A549 treated with Hydrocortisone at 1 μM for 4 hours (cell line): Measurements from ENCODE around the gene TMEM18. TPM values are rescaled to one million over a fixed set of nuclear protein-coding genes. Genes with fewer than 3 reads are reported as not detected.

Source experiments
- total RNA-seq: library from RNA; stranded (reverse); fragments of 200-300 nt; extraction: Qiagen RNA extraction; gene quantifications from 5 replicates; pipeline ENCODE4 v1.2.3, GENCODE V29; 2022

The TMEM18 gene
- total RNA-seq, result 32.8 to 43.9 TPM (median 43.0 TPM) in 5 replicates

DNA sequence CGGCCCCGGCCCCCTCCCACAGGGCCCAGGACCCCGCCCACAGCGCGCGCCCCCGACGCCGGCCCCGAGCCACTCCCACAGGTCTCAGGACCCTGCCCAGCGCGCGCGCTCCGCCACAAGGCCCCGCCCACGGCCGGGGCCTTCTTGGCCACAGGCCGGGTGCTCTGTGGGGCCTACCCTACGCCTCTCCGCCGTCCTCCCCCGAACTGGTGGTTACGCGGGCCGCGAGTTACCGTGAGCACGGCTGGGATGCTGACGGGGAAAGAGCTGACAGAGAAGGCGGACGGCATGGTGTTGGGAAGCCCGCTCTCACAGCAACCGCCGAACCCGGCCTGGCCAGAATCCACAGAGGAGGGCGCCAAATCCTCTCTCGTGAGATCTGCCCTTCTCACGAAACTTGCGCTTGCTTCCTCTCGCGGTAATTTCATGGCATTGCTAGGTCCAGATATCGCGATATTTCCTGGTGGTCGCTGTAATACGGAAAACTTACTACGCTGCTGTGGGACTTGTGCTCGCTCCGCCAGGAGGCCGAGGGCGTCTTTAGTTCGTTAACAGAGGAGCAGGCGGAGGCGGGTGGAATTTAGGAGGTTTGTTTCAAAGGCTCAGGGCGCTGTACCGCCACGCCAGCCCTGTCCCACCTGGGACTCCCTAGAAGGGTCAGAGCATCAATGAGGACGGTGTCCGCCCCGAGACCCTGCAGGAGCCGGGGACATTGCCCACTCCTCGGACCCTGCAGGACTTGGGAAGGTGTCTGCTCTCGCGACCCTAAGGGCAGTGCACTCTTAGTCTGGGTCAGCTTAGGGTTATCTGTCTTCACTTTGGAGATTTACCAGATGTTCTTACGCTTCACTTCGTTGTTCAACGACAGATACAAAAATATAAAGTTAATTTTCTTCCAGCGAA, at the start of gene TMEM18:
TMEM18 (minus strand) TSS at position 351 of the 903 bp plus-strand sequence; CDS start at position 290, 61 bp downstream.

